Ishikawa (cell line): ENCODE data around the gene EMC10.

Experiments
- CEBPB ChIP-seq: IDR thresholded peaks from 2 replicates; pipeline ENCODE4 v1.6.1; 2012
- CREB1 ChIP-seq: IDR thresholded peaks from 2 replicates; pipeline ENCODE4 v1.6.1; 2012; ENCODE audit warnings: low read depth
- EGR1 ChIP-seq: IDR thresholded peaks from 2 replicates; pipeline ENCODE4 v1.6.1; 2012
- EP300 ChIP-seq: IDR thresholded peaks from 2 replicates; pipeline ENCODE4 v1.6.1; 2012; ENCODE audit warnings: borderline replicate concordance
- FOXM1 ChIP-seq: IDR thresholded peaks from 2 replicates; pipeline ENCODE4 v1.6.1; 2012; ENCODE audit warnings: low read depth, borderline replicate concordance
- MAX ChIP-seq: IDR thresholded peaks from 2 replicates; pipeline ENCODE4 v1.6.1; 2012
- NFIC ChIP-seq: IDR thresholded peaks from 2 replicates; pipeline ENCODE4 v1.6.1; 2012
- RAD21 ChIP-seq: IDR thresholded peaks from 2 replicates; pipeline ENCODE4 v1.6.1; 2012; ENCODE audit warnings: low read depth
- REST ChIP-seq: IDR thresholded peaks from 2 replicates; pipeline ENCODE4 v1.6.1; 2012; ENCODE audit warnings: low read depth, mild to moderate bottlenecking
- TAF1 ChIP-seq: IDR thresholded peaks from 2 replicates; pipeline ENCODE4 v1.6.1; 2012; ENCODE audit warnings: low read depth, mild to moderate bottlenecking
- TCF12 ChIP-seq: IDR thresholded peaks from 2 replicates; pipeline ENCODE4 v1.6.1; 2012; ENCODE audit warnings: low read depth
- TEAD4 ChIP-seq: IDR thresholded peaks from 2 replicates; pipeline ENCODE4 v1.6.1; 2012
- USF1 ChIP-seq: IDR thresholded peaks from 2 replicates; pipeline ENCODE4 v1.6.1; 2012
- YY1 ChIP-seq: IDR thresholded peaks from 2 replicates; pipeline ENCODE4 v1.6.1; 2012; ENCODE audit warnings: low read depth
- ZBTB7A ChIP-seq: IDR thresholded peaks from 2 replicates; pipeline ENCODE4 v1.6.1; 2012; ENCODE audit warnings: low read depth

The EMC10 gene

GRCh38 chr19:50507376-50507775, 31.1 kb downstream of the EMC10 start:
- TF ChIP-seq ZBTB7A (no peak), EGR1 (no peak), YY1 (no peak), REST (no peak), FOXM1 (no peak), TEAD4 (no peak), CREB1 (no peak), RAD21 (no peak), TAF1 (no peak)

GRCh38 chr19:50508843-50509190, 32.5 kb downstream of the EMC10 start:
- no peak for TF ChIP-seq ZBTB7A
- TF ChIP-seq NFIC, result no peak
- TF ChIP-seq REST, result no peak
- no peak for TF ChIP-seq RAD21
- no peak for TF ChIP-seq TEAD4
- TF ChIP-seq YY1, result no peak
- no peak for TF ChIP-seq FOXM1
- no peak for TF ChIP-seq CREB1
- no peak for TF ChIP-seq EP300
- TF ChIP-seq TCF12, result no peak
- no peak for TF ChIP-seq EGR1
- TF ChIP-seq USF1, result no peak
- TF ChIP-seq MAX, result no peak
- no peak for TF ChIP-seq CEBPB

GRCh38 chr19:50509366-50509765, 33.1 kb downstream of the EMC10 start:
- TF ChIP-seq EP300 (no peak), TCF12 (no peak), MAX (no peak), YY1 (no peak), EGR1 (no peak), REST (no peak), CREB1 (no peak), CEBPB (no peak), ZBTB7A (no peak), USF1 (no peak), TAF1 (no peak), NFIC (no peak), FOXM1 (no peak), RAD21 (no peak), TEAD4 (no peak)

GRCh38 chr19:50510121-50510670, 33.9 kb downstream of the EMC10 start:
- TF ChIP-seq FOXM1 (no peak), CEBPB (no peak), YY1 (no peak), TAF1 (no peak), CREB1 (no peak), TCF12 (no peak), USF1 (no peak), MAX (no peak), ZBTB7A (no peak), EGR1 (no peak), REST (no peak), RAD21 (no peak), NFIC (no peak), TEAD4 (no peak), EP300 (no peak)
